ENCODE data around the gene BPIFA3.
"Not testable (repeated sequence)": the region's sequence is repeated elsewhere in the genome, so short reads cannot be mapped to it uniquely, and the experiment has no call there.

BPIFA3 gene

DNA sequence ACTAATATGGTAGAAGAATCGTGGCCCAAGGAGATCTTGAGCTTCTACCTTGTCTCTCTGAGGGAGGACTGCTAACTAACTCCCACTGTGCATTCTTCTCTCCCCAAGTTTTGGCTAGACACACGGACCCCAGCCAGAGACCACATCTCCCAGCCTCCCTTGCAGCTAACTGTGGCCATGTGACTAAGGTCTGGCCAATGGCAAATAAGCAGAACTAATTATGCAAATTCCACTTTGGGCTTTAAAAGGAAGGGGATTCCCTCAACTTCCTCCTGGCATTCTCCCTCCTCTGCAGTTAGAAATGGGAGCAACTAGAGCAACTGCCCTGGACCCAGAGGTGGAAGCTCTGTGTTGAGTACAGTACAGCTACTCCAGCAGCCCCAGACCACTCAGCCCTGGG lies 33.8 kb upstream of the BPIFA3 start:
- DNase-seq (ENCODE audit: low spot score), result peak; percentile 49

DNA sequence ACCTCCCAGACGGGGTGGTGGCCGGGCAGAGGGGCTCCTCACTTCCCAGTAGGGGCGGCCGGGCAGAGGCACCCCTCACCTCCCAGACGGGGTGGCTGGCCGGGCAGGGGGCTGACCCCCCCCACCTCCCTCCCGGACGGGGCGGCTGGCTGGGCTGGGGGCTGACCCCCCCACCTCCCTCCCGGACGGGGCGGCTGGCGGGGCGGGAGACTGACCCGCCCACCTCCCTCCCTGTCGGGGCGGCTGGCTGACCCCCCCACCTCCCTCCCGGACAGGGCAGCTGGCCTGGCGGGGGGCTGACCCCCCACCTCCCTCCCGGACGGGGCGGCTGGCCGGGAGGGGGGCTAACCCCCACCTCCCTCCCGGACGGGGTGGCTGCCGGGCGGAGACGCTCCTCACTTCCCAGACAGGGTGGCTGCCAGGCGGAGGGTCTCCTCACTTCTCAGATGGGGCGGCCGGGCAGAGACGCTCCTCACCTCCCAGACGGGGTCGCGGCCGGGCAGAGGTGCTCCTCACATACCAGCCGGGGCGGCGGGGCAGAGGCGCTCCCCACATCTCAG lies 32.0 kb upstream of the BPIFA3 start:
- H3K27ac ChIP-seq (ENCODE audit: poor library complexity, severe bottlenecking); H3K27me3 ChIP-seq (ENCODE audit: insufficient read depth, poor library complexity, severe bottlenecking); ATAC-seq (ENCODE audit: low read depth); H3K9me3 ChIP-seq (ENCODE audit: severe bottlenecking); H3K36me3 ChIP-seq (ENCODE audit: low read depth); H3K4me1 ChIP-seq (ENCODE audit: insufficient read depth, poor library complexity, severe bottlenecking); H3K4me3 ChIP-seq (ENCODE audit: severe bottlenecking): not testable (repeated sequence)
- peak; percentile 42 for DNase-seq (ENCODE audit: low spot score)

More for the DNA sequence above, 33.8 kb upstream of the BPIFA3 start:
- ATAC-seq (ENCODE audit: low read depth), result no peak
- no peaks in the 10 kb centered on the region for H3K36me3 ChIP-seq (ENCODE audit: low read depth)
- no peaks in the 10 kb centered on the region for H3K4me1 ChIP-seq (ENCODE audit: insufficient read depth, poor library complexity, severe bottlenecking)
- no peak overlapping the region for H3K27ac ChIP-seq (ENCODE audit: poor library complexity, severe bottlenecking)
- no peaks in the 10 kb centered on the region for H3K9me3 ChIP-seq (ENCODE audit: severe bottlenecking)
- H3K27me3 ChIP-seq (ENCODE audit: insufficient read depth, poor library complexity, severe bottlenecking), result no peaks in the 10 kb centered on the region
- H3K4me3 ChIP-seq (ENCODE audit: severe bottlenecking), result no peak overlapping the region
- TF ChIP-seq, protein P1, sequence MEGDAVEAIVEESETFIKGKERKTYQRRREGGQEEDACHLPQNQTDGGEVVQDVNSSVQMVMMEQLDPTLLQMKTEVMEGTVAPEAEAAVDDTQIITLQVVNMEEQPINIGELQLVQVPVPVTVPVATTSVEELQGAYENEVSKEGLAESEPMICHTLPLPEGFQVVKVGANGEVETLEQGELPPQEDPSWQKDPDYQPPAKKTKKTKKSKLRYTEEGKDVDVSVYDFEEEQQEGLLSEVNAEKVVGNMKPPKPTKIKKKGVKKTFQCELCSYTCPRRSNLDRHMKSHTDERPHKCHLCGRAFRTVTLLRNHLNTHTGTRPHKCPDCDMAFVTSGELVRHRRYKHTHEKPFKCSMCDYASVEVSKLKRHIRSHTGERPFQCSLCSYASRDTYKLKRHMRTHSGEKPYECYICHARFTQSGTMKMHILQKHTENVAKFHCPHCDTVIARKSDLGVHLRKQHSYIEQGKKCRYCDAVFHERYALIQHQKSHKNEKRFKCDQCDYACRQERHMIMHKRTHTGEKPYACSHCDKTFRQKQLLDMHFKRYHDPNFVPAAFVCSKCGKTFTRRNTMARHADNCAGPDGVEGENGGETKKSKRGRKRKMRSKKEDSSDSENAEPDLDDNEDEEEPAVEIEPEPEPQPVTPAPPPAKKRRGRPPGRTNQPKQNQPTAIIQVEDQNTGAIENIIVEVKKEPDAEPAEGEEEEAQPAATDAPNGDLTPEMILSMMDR (IDR thresholded peaks at IDR 0.05; ENCODE audit: poor library complexity, severe bottlenecking), result no peak

DNA sequence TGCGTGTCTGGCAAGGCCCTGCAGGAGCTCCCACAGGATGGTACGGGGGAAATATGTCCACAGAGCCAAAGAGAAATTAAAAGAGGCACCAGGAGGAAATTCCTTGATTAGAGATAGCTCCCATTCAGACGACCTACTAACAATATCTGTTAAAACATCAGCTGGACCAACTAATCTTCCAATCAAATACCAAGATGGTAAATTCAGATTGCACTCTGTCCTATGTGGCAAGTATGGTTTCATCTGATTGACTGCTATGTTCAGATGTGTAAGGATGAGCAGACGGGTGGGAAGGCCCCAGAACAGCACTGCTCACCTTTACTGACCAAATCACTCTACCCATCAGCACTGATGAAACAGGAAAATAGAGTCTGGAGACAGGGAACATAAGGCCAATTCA lies 29.7 kb upstream of the BPIFA3 start:
- TF ChIP-seq, protein P1 (IDR thresholded peaks at IDR 0.05; ENCODE audit: poor library complexity, severe bottlenecking), result no peak
- no peak overlapping the region for H3K27ac ChIP-seq (ENCODE audit: poor library complexity, severe bottlenecking)
- no peaks in the 10 kb centered on the region for H3K36me3 ChIP-seq (ENCODE audit: low read depth)
- H3K4me1 ChIP-seq (ENCODE audit: insufficient read depth, poor library complexity, severe bottlenecking), result no peaks in the 10 kb centered on the region
- H3K9me3 ChIP-seq (ENCODE audit: severe bottlenecking), result no peaks in the 10 kb centered on the region
- no peaks in the 10 kb centered on the region for H3K27me3 ChIP-seq (ENCODE audit: insufficient read depth, poor library complexity, severe bottlenecking)
- DNase-seq (ENCODE audit: low spot score) (no peak), ATAC-seq (ENCODE audit: low read depth) (no peak)
- no peak overlapping the region for H3K4me3 ChIP-seq (ENCODE audit: severe bottlenecking)

DNA sequence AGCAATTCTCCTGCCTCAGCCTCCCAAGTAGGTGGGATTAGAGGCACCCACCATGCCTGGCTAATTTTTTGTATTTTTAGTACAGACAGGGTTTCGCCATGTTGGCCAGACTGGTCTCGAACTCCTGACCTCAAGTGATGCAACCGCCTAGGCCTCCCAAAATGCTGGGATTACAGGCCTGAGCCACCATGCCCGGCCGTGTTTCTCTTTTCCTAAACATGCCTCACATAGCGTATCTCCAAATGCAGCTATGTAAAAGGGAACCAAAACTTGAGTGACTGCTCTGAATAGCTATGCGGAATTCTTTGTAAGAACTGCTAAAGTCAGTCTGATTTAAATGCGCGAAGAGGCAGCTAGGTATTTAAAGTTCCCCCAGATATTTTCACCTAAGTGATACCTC lies 28.7 kb upstream of the BPIFA3 start:
- Histone ChIP-seq H3K36me3 (ENCODE audit: low read depth) (no peaks in the 10 kb centered on the region), H3K4me1 (ENCODE audit: insufficient read depth, poor library complexity, severe bottlenecking) (no peaks in the 10 kb centered on the region), H3K9me3 (ENCODE audit: severe bottlenecking) (no peaks in the 10 kb centered on the region), H3K27ac (ENCODE audit: poor library complexity, severe bottlenecking) (no peak overlapping the region), H3K27me3 (ENCODE audit: insufficient read depth, poor library complexity, severe bottlenecking) (peaks cover 3% of the 10 kb centered on the region), H3K4me3 (ENCODE audit: severe bottlenecking) (no peak overlapping the region)
- TF ChIP-seq, protein P1 (IDR thresholded peaks at IDR 0.05; ENCODE audit: poor library complexity, severe bottlenecking), result no peak
- no peak for ATAC-seq (ENCODE audit: low read depth)
- peak; percentile 43 for DNase-seq (ENCODE audit: low spot score)

DNA sequence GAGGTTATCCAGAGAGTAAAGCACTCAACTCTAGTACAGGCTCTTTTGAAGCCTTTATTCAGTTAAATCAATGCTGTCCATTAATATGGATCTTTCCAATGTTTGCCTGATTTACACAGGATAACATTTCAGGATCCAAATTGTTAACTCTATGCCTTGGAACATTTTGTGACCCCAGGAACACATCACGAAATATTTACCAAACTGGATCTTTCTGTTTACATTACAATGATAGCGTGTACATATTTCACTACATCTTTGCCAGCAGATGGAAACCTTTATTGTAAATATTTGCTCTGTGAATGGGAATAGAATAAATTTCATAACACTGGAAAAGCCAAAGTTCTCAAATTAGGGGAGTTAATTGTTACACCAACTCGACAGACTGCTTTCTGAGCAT lies 25.7 kb upstream of the BPIFA3 start:
- H3K27ac ChIP-seq (ENCODE audit: poor library complexity, severe bottlenecking), result no peak overlapping the region
- no peak for DNase-seq (ENCODE audit: low spot score)
- no peaks in the 10 kb centered on the region for H3K4me1 ChIP-seq (ENCODE audit: insufficient read depth, poor library complexity, severe bottlenecking)
- H3K36me3 ChIP-seq (ENCODE audit: low read depth), result no peaks in the 10 kb centered on the region
- ATAC-seq (ENCODE audit: low read depth), result no peak
- no peaks in the 10 kb centered on the region for H3K9me3 ChIP-seq (ENCODE audit: severe bottlenecking)
- H3K27me3 ChIP-seq (ENCODE audit: insufficient read depth, poor library complexity, severe bottlenecking), result peaks cover 3% of the 10 kb centered on the region
- no peak overlapping the region for H3K4me3 ChIP-seq (ENCODE audit: severe bottlenecking)
- TF ChIP-seq, protein P1 (IDR thresholded peaks at IDR 0.05; ENCODE audit: poor library complexity, severe bottlenecking), result no peak
